ENCODE results near the gene EVA1C. TPM values are rescaled to one million over a fixed set of nuclear protein-coding genes. Genes with fewer than 3 reads are reported as not detected.

The EVA1C gene
- total and polyA plus RNA-seq, 2 experiments from 2014 or later = 4.6 to 6.9 TPM

- TF ChIP-seq ETS1 (IDR thresholded peaks at IDR 0.05) = no peak
- TF ChIP-seq JUNB (IDR thresholded peaks at IDR 0.05; ENCODE audit: unreplicated experiment) = no peak
- TF ChIP-seq CTCF (conservative IDR thresholded peaks at IDR 0.05; ENCODE audit: low read depth in 2 of 2) = no peak
Observed at GRCh38 chr21:32426066-32426465, 13.6 kb downstream of the EVA1C start (continued).

DNA sequence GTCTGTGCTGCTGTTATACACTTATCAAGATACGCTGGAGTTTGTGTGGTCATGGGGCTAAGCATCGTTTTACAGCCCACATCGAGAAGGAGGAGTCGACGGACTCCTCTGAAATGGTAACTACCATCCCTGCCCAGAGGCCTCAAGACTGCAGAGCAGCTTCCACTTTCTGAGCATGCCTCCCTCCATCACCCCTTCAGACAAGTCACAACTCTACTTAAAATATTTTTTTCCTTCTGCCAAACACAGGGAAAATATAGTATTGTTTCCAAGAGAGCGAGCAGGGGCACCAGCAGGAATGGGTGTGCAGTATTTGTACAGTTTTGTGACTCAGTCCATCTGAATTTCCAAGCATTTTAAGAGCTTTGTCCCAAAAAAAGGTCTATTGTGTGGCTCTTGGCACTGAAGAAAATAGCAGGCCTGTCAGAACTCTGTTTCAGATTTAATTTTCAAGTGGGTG lies 14.1 kb downstream of the EVA1C start:
- H3K36me3 ChIP-seq (ENCODE audit: insufficient read depth) = no peaks in the 10 kb centered on the region
- no peak for TF ChIP-seq EZH2 (IDR thresholded peaks at IDR 0.05; ENCODE audit: low read depth, unreplicated experiment)
- TF ChIP-seq NANOG (IDR thresholded peaks at IDR 0.05; ENCODE audit: borderline replicate concordance) = no peak
- no peak for TF ChIP-seq STAT1 (IDR thresholded peaks at IDR 0.05; ENCODE audit: unreplicated experiment)
- TF ChIP-seq ZNF114 (CRISPR knock-in tag; IDR thresholded peaks at IDR 0.05) = no peak
- no peak for TF ChIP-seq CTCF (conservative IDR thresholded peaks at IDR 0.05; ENCODE audit: low read depth in 2 of 2)
- no peak for TF ChIP-seq JUNB (IDR thresholded peaks at IDR 0.05; ENCODE audit: unreplicated experiment)
- no peak for TF ChIP-seq EZH2phosphoT487 (IDR thresholded peaks at IDR 0.05; ENCODE audit: unreplicated experiment)
- TF ChIP-seq POLR2AphosphoS5 (IDR thresholded peaks at IDR 0.05; ENCODE audit: low read depth) = no peak
- TF ChIP-seq, protein P1, sequence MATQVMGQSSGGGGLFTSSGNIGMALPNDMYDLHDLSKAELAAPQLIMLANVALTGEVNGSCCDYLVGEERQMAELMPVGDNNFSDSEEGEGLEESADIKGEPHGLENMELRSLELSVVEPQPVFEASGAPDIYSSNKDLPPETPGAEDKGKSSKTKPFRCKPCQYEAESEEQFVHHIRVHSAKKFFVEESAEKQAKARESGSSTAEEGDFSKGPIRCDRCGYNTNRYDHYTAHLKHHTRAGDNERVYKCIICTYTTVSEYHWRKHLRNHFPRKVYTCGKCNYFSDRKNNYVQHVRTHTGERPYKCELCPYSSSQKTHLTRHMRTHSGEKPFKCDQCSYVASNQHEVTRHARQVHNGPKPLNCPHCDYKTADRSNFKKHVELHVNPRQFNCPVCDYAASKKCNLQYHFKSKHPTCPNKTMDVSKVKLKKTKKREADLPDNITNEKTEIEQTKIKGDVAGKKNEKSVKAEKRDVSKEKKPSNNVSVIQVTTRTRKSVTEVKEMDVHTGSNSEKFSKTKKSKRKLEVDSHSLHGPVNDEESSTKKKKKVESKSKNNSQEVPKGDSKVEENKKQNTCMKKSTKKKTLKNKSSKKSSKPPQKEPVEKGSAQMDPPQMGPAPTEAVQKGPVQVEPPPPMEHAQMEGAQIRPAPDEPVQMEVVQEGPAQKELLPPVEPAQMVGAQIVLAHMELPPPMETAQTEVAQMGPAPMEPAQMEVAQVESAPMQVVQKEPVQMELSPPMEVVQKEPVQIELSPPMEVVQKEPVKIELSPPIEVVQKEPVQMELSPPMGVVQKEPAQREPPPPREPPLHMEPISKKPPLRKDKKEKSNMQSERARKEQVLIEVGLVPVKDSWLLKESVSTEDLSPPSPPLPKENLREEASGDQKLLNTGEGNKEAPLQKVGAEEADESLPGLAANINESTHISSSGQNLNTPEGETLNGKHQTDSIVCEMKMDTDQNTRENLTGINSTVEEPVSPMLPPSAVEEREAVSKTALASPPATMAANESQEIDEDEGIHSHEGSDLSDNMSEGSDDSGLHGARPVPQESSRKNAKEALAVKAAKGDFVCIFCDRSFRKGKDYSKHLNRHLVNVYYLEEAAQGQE (IDR thresholded peaks at IDR 0.05; ENCODE audit: unreplicated experiment) = no peak
- no peaks in the 10 kb centered on the region for H3K79me2 ChIP-seq (replicated peaks; ENCODE audit: insufficient read depth)
- no peak overlapping the region for H3K27ac ChIP-seq (ENCODE audit: low read depth)
- DNase-seq (ENCODE audit: low spot score) = no peak
- peaks cover 13% of the 10 kb centered on the region for H3K4me1 ChIP-seq (ENCODE audit: insufficient read depth)
- H3K4me2 ChIP-seq = no peak overlapping the region
- H3K27me3 ChIP-seq (ENCODE audit: insufficient read depth) = no peaks in the 10 kb centered on the region
- Mint-ChIP-seq H3K36me3 (ENCODE audit: low read depth) (peaks cover 17% of the 10 kb centered on the region), H3K9me3 (peaks cover 23% of the 10 kb centered on the region), H3K4me3 (no peak overlapping the region), H3K27me3 (ENCODE audit: insufficient read depth, low read depth, poor library complexity) (peaks cover 3% of the 10 kb centered on the region), H3K4me1 (peaks cover 13% of the 10 kb centered on the region), H3K27ac (no peak overlapping the region)
- H3K9me2 ChIP-seq (ENCODE audit: insufficient read depth) = no peaks in the 10 kb centered on the region
- H3F3A ChIP-seq (replicated peaks; ENCODE audit: low read depth) = no peaks in the 10 kb centered on the region
- no peak overlapping the region for H3K4me3 ChIP-seq
- ATAC-seq = no peak
- no peak overlapping the region for H2AFZ ChIP-seq
- H4K20me1 ChIP-seq (replicated peaks; ENCODE audit: insufficient read depth) = no peaks in the 10 kb centered on the region
